ENCODE results near the gene CAMK2B. TPM values are rescaled to one million over a fixed set of nuclear protein-coding genes. Genes with fewer than 3 reads are reported as not detected.

The CAMK2B gene
- total RNA-seq, 1 donor from 2014 or later: 0.23 TPM

DNA sequence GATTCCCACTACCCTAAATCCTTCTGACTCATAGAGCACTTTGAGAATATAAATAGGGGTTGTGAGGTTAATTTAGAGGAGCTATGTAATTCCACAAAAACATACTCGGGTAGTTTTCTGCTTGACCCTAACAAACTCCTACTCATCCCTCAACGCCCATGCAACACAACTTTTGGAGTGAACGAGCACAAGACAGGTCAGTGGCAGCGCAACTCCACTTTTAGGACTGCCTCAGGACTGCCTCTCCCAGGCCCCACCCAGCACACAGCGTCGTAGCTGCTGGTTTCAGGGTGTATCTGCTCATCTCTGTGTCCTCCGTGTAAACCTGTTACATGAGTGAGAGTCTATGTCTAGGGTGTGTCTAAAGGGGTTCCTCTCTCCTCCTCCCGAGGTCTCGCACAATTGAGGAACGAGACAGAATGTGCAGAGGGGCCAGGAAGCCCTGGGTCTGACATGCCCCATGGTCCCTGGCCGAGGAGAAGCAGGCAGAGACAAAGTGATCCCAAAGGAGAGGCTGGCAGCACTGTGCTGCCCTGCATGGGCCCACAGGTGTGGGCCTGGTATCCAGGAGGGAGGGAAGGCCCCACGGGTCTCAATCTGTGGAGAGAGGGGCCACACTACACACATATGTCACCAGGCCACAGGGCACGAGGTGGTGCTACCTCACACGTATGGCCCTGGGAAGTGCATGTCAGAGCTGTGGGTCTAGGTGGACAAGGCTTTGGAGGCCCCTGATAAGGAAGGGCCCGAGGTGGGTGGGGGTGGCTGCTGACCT lies 45.5 kb downstream of the CAMK2B start:
- Mint-ChIP-seq H3K36me3 (ENCODE audit: low read depth, unreplicated experiment) (no peaks in the 10 kb centered on the region), H3K9me3 (ENCODE audit: unreplicated experiment) (no peaks in the 10 kb centered on the region), H3K4me3 (ENCODE audit: unreplicated experiment) (no peak overlapping the region), H3K27ac (ENCODE audit: unreplicated experiment) (no peak overlapping the region), H3K4me1 (ENCODE audit: unreplicated experiment) (no peaks in the 10 kb centered on the region), H3K27me3 (ENCODE audit: unreplicated experiment) (peaks cover 2% of the 10 kb centered on the region)
- TF ChIP-seq, protein P1, sequence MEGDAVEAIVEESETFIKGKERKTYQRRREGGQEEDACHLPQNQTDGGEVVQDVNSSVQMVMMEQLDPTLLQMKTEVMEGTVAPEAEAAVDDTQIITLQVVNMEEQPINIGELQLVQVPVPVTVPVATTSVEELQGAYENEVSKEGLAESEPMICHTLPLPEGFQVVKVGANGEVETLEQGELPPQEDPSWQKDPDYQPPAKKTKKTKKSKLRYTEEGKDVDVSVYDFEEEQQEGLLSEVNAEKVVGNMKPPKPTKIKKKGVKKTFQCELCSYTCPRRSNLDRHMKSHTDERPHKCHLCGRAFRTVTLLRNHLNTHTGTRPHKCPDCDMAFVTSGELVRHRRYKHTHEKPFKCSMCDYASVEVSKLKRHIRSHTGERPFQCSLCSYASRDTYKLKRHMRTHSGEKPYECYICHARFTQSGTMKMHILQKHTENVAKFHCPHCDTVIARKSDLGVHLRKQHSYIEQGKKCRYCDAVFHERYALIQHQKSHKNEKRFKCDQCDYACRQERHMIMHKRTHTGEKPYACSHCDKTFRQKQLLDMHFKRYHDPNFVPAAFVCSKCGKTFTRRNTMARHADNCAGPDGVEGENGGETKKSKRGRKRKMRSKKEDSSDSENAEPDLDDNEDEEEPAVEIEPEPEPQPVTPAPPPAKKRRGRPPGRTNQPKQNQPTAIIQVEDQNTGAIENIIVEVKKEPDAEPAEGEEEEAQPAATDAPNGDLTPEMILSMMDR (IDR thresholded peaks at IDR 0.05; ENCODE audit: unreplicated experiment): no peak
- DNase-seq (ENCODE audit: low spot score): no peak

DNA sequence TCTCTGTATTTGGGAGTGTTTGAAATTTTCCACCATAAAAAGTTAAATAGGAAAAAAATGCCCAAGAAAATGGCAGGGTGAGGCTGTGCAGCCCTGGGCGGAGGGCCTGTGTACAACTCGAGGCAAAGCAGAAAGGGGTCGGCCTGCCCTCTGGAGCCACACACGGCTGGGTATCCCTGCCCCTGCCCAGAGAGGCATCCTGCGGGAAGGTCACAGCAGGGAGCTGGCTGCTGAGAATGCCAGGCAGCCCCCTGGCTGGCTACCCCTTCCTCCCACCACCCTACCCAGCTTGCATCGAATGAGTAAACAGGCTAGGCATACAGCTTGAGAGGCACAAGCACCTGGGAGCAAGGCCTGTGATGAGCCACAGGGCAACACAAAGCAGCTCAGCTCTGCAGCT lies 46.1 kb downstream of the CAMK2B start:
- H3K4me1 Mint-ChIP-seq (ENCODE audit: unreplicated experiment): no peaks in the 10 kb centered on the region

DNA sequence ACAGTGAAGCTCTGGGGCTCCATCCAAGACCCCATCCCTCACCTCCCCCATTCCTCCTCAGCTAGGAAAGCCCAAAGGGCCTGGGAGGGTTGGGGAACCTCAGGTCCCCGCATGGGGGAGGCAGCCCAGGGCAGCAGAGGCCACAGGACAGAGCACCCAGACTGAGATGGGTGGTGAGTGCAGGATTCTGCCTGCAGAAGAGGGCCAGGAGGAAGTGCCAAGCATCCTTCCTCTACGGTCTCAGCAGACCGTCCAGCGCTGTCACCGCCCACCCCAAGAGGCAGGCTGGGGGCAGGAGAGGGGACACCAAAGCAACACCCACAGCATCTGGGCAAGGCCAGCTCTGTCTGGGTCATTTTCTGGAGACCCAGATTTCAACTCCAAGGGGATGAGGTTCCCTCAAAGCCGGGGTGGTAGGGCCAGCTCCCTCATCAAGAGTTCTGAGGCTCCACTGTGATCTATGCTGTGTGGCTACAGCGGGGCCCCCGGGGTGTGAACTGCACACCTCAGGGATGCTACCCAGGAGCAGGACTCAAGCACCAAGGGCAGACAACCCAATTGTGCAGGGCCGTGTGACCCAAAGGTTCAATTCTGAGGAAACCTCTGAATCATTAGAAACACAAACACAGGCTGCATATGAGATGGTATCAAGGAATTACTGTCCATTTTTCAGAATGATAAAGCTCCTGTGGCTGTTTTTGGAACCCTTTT lies 46.8 kb downstream of the CAMK2B start:
- no peaks in the 10 kb centered on the region for H3K9me3 Mint-ChIP-seq (ENCODE audit: unreplicated experiment)
- TF ChIP-seq, protein P1 (IDR thresholded peaks at IDR 0.05; ENCODE audit: unreplicated experiment): no peak
- H3K36me3 Mint-ChIP-seq (ENCODE audit: low read depth, unreplicated experiment): no peaks in the 10 kb centered on the region

More for the DNA sequence above, 46.1 kb downstream of the CAMK2B start:
- DNase-seq (ENCODE audit: low spot score): no peak
- peaks cover under 1% of the 10 kb centered on the region for H3K27me3 Mint-ChIP-seq (ENCODE audit: unreplicated experiment)
- no peak overlapping the region for H3K4me3 Mint-ChIP-seq (ENCODE audit: unreplicated experiment)
- H3K36me3 Mint-ChIP-seq (ENCODE audit: low read depth, unreplicated experiment): no peaks in the 10 kb centered on the region
- no peak overlapping the region for H3K27ac Mint-ChIP-seq (ENCODE audit: unreplicated experiment)
- no peaks in the 10 kb centered on the region for H3K9me3 Mint-ChIP-seq (ENCODE audit: unreplicated experiment)
- TF ChIP-seq, protein P1 (IDR thresholded peaks at IDR 0.05; ENCODE audit: unreplicated experiment): no peak

GRCh38 chr7:44277851-44278250 lies 47.5 kb downstream of the CAMK2B start:
- H3K27ac Mint-ChIP-seq (ENCODE audit: unreplicated experiment): no peak overlapping the region
- H3K27me3 Mint-ChIP-seq (ENCODE audit: unreplicated experiment): peaks cover 4% of the 10 kb centered on the region
- H3K4me3 Mint-ChIP-seq (ENCODE audit: unreplicated experiment): no peak overlapping the region
- H3K9me3 Mint-ChIP-seq (ENCODE audit: unreplicated experiment): no peaks in the 10 kb centered on the region
- H3K36me3 Mint-ChIP-seq (ENCODE audit: low read depth, unreplicated experiment): no peaks in the 10 kb centered on the region
- TF ChIP-seq, protein P1 (IDR thresholded peaks at IDR 0.05; ENCODE audit: unreplicated experiment): no peak
- no peak for DNase-seq (ENCODE audit: low spot score)
- no peaks in the 10 kb centered on the region for H3K4me1 Mint-ChIP-seq (ENCODE audit: unreplicated experiment)

More for the DNA sequence above, 46.8 kb downstream of the CAMK2B start:
- H3K27ac Mint-ChIP-seq (ENCODE audit: unreplicated experiment): no peak overlapping the region
- no peaks in the 10 kb centered on the region for H3K4me1 Mint-ChIP-seq (ENCODE audit: unreplicated experiment)
- no peak for DNase-seq (ENCODE audit: low spot score)
- H3K4me3 Mint-ChIP-seq (ENCODE audit: unreplicated experiment): no peak overlapping the region
- H3K27me3 Mint-ChIP-seq (ENCODE audit: unreplicated experiment): peaks cover 4% of the 10 kb centered on the region

GRCh38 chr7:44277391-44277790 lies 48.0 kb downstream of the CAMK2B start:
- Mint-ChIP-seq H3K4me1 (ENCODE audit: unreplicated experiment) (no peaks in the 10 kb centered on the region), H3K9me3 (ENCODE audit: unreplicated experiment) (no peaks in the 10 kb centered on the region), H3K4me3 (ENCODE audit: unreplicated experiment) (no peak overlapping the region), H3K27ac (ENCODE audit: unreplicated experiment) (no peak overlapping the region), H3K36me3 (ENCODE audit: low read depth, unreplicated experiment) (no peaks in the 10 kb centered on the region), H3K27me3 (ENCODE audit: unreplicated experiment) (peaks cover 4% of the 10 kb centered on the region)
- TF ChIP-seq, protein P1 (IDR thresholded peaks at IDR 0.05; ENCODE audit: unreplicated experiment): no peak
- DNase-seq (ENCODE audit: low spot score): no peak
